ENCODE results near the gene HTD2.
A peak's percentile ranks its signal among the peaks of the same experiment; 100 is the strongest.

The HTD2 gene

GRCh38 chr3:58349792-58350626, 43.7 kb downstream of the HTD2 start:
- no peak overlapping the region for H3K4me3 ChIP-seq (replicated peaks; ENCODE audit: low read depth, low read length)
- no peak for TF ChIP-seq CTCF (IDR thresholded peaks at IDR 0.05; ENCODE audit: low read length, missing control alignments)
- no peak for DNase-seq (ENCODE audit: low read depth)

GRCh38 chr3:58350627-58351013, 44.3 kb downstream of the HTD2 start:
- no peak overlapping the region for H3K4me3 ChIP-seq (replicated peaks; ENCODE audit: low read depth, low read length)
- DNase-seq (ENCODE audit: low read depth), result peak; percentile 46

GRCh38 chr3:58351920-58352319, 45.6 kb downstream of the HTD2 start:
- no peak overlapping the region for H3K4me3 ChIP-seq (replicated peaks; ENCODE audit: low read depth, low read length)
- no peak for TF ChIP-seq CTCF (IDR thresholded peaks at IDR 0.05; ENCODE audit: low read length, missing control alignments)
- DNase-seq (ENCODE audit: low read depth), result no peak

More at GRCh38 chr3:58350627-58351013, 44.3 kb downstream of the HTD2 start:
- TF ChIP-seq CTCF (IDR thresholded peaks at IDR 0.05; ENCODE audit: low read length, missing control alignments), result no peak

GRCh38 chr3:58352626-58353025, 46.3 kb downstream of the HTD2 start:
- no peak for TF ChIP-seq CTCF (IDR thresholded peaks at IDR 0.05; ENCODE audit: low read length, missing control alignments)
- no peak for DNase-seq (ENCODE audit: low read depth)
- no peak overlapping the region for H3K4me3 ChIP-seq (replicated peaks; ENCODE audit: low read depth, low read length)

GRCh38 chr3:58353722-58354553, 47.6 kb downstream of the HTD2 start:
- TF ChIP-seq CTCF (IDR thresholded peaks at IDR 0.05; ENCODE audit: low read length, missing control alignments), result peak; percentile 31
- no peak overlapping the region for H3K4me3 ChIP-seq (replicated peaks; ENCODE audit: low read depth, low read length)
- DNase-seq (ENCODE audit: low read depth), result peak; percentile 57

GRCh38 chr3:58355179-58355578, 48.9 kb downstream of the HTD2 start:
- H3K4me3 ChIP-seq (replicated peaks; ENCODE audit: low read depth, low read length), result no peak overlapping the region
- TF ChIP-seq CTCF (IDR thresholded peaks at IDR 0.05; ENCODE audit: low read length, missing control alignments), result no peak
- no peak for DNase-seq (ENCODE audit: low read depth)
